Osteocyte (in vitro differentiated cells): ENCODE measurements around the gene TMEM87B. TPM values are rescaled to one million over a fixed set of nuclear protein-coding genes. Genes with fewer than 3 reads are reported as not detected.

Source experiments
- DNase-seq: peaks from one replicate; pipeline ENCODE4 v3.0.0; 2021; ENCODE audit warnings: mixed read lengths; ENCODE audit not compliant: unreplicated experiment; ENCODE audit errors: extremely low spot score
- H3K27ac Mint-ChIP-seq: one replicate; pipeline ENCODE4 v1.8.0; 2021; ENCODE audit warnings: mild to moderate bottlenecking, mixed read lengths; ENCODE audit not compliant: unreplicated experiment
- H3K27me3 Mint-ChIP-seq: one replicate; pipeline ENCODE4 v1.8.0; 2021; ENCODE audit warnings: mixed read lengths; ENCODE audit not compliant: unreplicated experiment
- H3K36me3 Mint-ChIP-seq: one replicate; pipeline ENCODE4 v1.8.0; 2021; ENCODE audit warnings: mixed read lengths; ENCODE audit not compliant: unreplicated experiment
- H3K4me1 Mint-ChIP-seq: one replicate; pipeline ENCODE4 v1.8.0; 2021; ENCODE audit warnings: mixed read lengths; ENCODE audit not compliant: unreplicated experiment
- H3K4me3 Mint-ChIP-seq: one replicate; pipeline ENCODE4 v1.8.0; 2021; ENCODE audit warnings: mild to moderate bottlenecking, moderate library complexity, mixed read lengths; ENCODE audit not compliant: unreplicated experiment
- H3K9me3 Mint-ChIP-seq: one replicate; pipeline ENCODE4 v1.8.0; 2021; ENCODE audit warnings: mixed read lengths; ENCODE audit not compliant: unreplicated experiment
- CTCF ChIP-seq: fragments of 200-600 bp; sonication (generic); IDR thresholded peaks from 2 replicates; pipeline ENCODE4 v1.5.0; 2021; ENCODE audit warnings: antibody characterized with exemption, mild to moderate bottlenecking, moderate library complexity
- total RNA-seq: library from RNA; stranded (reverse); gene quantifications from 2 replicates; pipeline ENCODE4 v1.2.1, GENCODE V29; 2021

Gene TMEM87B
- total RNA-seq, 1 donor from 2014 or later, result 10.4 TPM

- Mint-ChIP-seq H3K36me3 (peaks cover 1% of the 10 kb centered on the region), H3K27ac (peak overlapping the region; percentile 94), H3K4me1 (peaks cover 24% of the 10 kb centered on the region), H3K27me3 (no peaks in the 10 kb centered on the region), H3K4me3 (no peak overlapping the region), H3K9me3 (no peaks in the 10 kb centered on the region)
- TF ChIP-seq CTCF, result no peak
- peak; percentile 81 for DNase-seq
Observed at GRCh38 chr2:112150447-112150846, 95.4 kb downstream of the TMEM87B start.

- Mint-ChIP-seq H3K27me3 (no peaks in the 10 kb centered on the region), H3K27ac (peak overlapping the region; percentile 94), H3K9me3 (no peaks in the 10 kb centered on the region), H3K4me3 (no peak overlapping the region), H3K36me3 (peaks cover 1% of the 10 kb centered on the region), H3K4me1 (peaks cover 24% of the 10 kb centered on the region)
- peak; percentile 59 for DNase-seq
- TF ChIP-seq CTCF, result no peak
Observed at GRCh38 chr2:112150851-112151250, 95.8 kb downstream of the TMEM87B start.

DNA sequence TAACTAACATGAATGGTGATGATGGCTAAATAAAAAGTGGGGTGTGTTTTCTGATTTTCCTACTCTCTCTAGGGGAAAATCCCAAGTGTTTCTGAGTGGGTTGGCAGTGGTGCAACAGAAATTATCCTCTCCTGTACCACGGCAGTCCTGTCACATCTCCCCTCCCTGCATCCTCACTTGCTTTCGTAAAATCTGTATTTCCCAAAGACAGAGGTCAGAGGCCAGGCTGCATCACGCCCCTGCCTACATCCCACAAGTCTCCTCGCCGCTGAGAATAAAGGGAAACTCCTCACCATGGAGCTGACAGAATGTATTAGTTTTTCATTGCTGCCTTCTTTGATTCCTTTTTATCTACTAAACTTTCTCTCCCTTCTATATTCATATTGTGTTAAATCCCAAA lies 96.2 kb downstream of the TMEM87B start:
- no peaks in the 10 kb centered on the region for H3K27me3 Mint-ChIP-seq
- H3K4me1 Mint-ChIP-seq, result peaks cover 24% of the 10 kb centered on the region
- no peak overlapping the region for H3K4me3 Mint-ChIP-seq
- TF ChIP-seq CTCF, result no peak
- H3K27ac Mint-ChIP-seq, result peak overlapping the region; percentile 42
- H3K36me3 Mint-ChIP-seq, result peaks cover 1% of the 10 kb centered on the region
- DNase-seq, result peak; percentile 27
- H3K9me3 Mint-ChIP-seq, result no peaks in the 10 kb centered on the region

- no peaks in the 10 kb centered on the region for H3K9me3 Mint-ChIP-seq
- peaks cover 1% of the 10 kb centered on the region for H3K36me3 Mint-ChIP-seq
- DNase-seq, result peak; percentile 72
- TF ChIP-seq CTCF, result no peak
- H3K4me1 Mint-ChIP-seq, result peaks cover 24% of the 10 kb centered on the region
- H3K4me3 Mint-ChIP-seq, result no peak overlapping the region
- no peaks in the 10 kb centered on the region for H3K27me3 Mint-ChIP-seq
- peak overlapping the region; percentile 42 for H3K27ac Mint-ChIP-seq
Observed at GRCh38 chr2:112151701-112152440, 96.8 kb downstream of the TMEM87B start.

- Mint-ChIP-seq H3K27ac (no peak overlapping the region), H3K4me1 (peaks cover 24% of the 10 kb centered on the region), H3K4me3 (no peak overlapping the region), H3K9me3 (no peaks in the 10 kb centered on the region), H3K36me3 (peaks cover 1% of the 10 kb centered on the region), H3K27me3 (no peaks in the 10 kb centered on the region)
- TF ChIP-seq CTCF, result no peak
- peak; percentile 56 for DNase-seq
Observed at GRCh38 chr2:112152476-112153178, 97.6 kb downstream of the TMEM87B start.
